AG09309 (cell line): ENCODE measurements around the gene TLR7.

Experiments used
- DNase-seq: peaks from one replicate; pipeline ENCODE4 v3.0.0-alpha.2; 2010; ENCODE audit warnings: low read depth
- H3K4me3 ChIP-seq: 2 replicates; pipeline ENCODE4 v1.5.1; 2011; ENCODE audit warnings: mild to moderate bottlenecking, low read depth, low read length, moderate library complexity; ENCODE audit not compliant: control insufficient read depth
- TF ChIP-seq, protein P1 (sequence below): IDR thresholded peaks from 2 replicates; pipeline ENCODE4 v1.5.1; 2011; ENCODE audit warnings: mild to moderate bottlenecking, low read depth, low read length, inconsistent platforms; ENCODE audit not compliant: insufficient read depth, control insufficient read depth; ENCODE audit errors: missing control alignments

TLR7 gene

DNA sequence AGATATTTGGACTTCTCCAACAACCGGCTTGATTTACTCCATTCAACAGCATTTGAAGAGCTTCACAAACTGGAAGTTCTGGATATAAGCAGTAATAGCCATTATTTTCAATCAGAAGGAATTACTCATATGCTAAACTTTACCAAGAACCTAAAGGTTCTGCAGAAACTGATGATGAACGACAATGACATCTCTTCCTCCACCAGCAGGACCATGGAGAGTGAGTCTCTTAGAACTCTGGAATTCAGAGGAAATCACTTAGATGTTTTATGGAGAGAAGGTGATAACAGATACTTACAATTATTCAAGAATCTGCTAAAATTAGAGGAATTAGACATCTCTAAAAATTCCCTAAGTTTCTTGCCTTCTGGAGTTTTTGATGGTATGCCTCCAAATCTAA is 20.3 kb downstream of the TLR7 start:
- no peak overlapping the region for H3K4me3 ChIP-seq
- TF ChIP-seq, protein P1, sequence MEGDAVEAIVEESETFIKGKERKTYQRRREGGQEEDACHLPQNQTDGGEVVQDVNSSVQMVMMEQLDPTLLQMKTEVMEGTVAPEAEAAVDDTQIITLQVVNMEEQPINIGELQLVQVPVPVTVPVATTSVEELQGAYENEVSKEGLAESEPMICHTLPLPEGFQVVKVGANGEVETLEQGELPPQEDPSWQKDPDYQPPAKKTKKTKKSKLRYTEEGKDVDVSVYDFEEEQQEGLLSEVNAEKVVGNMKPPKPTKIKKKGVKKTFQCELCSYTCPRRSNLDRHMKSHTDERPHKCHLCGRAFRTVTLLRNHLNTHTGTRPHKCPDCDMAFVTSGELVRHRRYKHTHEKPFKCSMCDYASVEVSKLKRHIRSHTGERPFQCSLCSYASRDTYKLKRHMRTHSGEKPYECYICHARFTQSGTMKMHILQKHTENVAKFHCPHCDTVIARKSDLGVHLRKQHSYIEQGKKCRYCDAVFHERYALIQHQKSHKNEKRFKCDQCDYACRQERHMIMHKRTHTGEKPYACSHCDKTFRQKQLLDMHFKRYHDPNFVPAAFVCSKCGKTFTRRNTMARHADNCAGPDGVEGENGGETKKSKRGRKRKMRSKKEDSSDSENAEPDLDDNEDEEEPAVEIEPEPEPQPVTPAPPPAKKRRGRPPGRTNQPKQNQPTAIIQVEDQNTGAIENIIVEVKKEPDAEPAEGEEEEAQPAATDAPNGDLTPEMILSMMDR, result no peak
- no peak for DNase-seq

DNA sequence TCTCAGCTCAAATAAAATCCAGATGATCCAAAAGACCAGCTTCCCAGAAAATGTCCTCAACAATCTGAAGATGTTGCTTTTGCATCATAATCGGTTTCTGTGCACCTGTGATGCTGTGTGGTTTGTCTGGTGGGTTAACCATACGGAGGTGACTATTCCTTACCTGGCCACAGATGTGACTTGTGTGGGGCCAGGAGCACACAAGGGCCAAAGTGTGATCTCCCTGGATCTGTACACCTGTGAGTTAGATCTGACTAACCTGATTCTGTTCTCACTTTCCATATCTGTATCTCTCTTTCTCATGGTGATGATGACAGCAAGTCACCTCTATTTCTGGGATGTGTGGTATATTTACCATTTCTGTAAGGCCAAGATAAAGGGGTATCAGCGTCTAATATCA is 20.9 kb downstream of the TLR7 start:
- TF ChIP-seq, protein P1, result no peak
- no peak overlapping the region for H3K4me3 ChIP-seq
- no peak for DNase-seq

DNA sequence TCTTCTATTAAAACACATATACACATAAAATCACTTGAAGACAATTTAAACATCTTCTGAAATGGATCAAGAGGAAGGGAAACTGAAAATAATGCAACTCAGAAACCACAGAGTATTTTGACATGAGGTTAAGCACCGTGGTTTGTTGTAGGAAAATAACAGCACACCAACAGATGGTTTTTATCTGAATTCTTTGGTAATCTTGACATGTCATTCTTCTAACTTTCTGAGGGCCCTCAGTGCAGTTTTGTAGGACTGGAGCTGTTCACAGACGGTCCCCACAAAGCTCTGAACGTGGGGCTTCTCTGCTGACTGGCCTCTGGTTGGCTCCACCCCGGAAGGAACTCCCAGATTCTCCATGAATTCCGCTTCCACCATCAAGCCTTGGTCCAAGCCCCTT is 23.6 kb downstream of the TLR7 start:
- TF ChIP-seq, protein P1, result no peak
- no peak overlapping the region for H3K4me3 ChIP-seq
- no peak for DNase-seq

DNA sequence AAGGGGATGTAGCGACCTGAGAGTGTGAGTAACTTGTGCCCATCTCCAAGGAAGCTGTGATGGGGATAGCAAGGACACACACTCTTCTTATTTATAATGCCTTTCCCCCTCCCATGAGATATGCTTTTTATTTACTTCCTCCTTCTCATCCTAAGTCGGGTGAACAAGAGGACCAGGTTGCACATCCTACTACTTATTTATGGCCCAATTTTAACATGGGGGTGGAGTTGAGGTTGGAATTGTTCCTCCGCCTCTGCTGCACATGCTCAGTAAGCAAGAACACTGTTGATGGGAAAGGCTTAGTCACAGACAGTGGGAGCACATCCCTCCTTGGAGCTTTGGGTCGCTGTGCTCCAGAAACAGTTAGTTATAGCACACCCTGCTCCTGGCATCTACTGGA is 24.3 kb downstream of the TLR7 start:
- DNase-seq, result no peak
- TF ChIP-seq, protein P1, result no peak
- no peak overlapping the region for H3K4me3 ChIP-seq

DNA sequence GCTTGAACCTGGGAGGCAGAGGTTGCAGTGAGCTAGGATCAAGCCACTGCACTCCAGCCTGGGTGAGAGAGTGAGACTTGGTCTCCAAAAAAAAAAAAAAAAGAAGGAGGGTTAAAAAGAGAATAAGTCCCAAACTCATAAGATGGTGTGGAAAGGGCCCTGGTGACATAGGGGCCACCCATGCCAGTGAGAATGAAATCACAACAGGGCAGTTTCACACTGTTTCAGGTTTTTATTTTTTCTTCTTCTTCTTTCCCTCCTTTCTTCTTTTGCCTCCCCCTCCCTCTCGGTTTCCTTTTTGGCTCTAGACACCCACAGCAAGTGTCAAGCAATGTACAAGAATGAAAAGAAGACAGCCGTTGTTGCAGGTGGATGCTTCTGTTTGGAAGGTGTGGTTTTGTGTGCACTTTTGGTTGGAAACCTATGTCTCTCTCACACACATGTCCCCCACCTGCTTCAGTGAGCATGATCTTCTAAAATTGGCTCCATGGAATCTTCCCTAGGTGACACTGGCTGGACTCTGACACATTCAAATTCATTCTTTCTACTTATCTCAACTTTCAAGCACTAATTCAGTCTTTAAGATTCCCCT is 25.1 kb downstream of the TLR7 start:
- H3K4me3 ChIP-seq, result no peak overlapping the region
- TF ChIP-seq, protein P1, result no peak
- DNase-seq, result no peak

DNA sequence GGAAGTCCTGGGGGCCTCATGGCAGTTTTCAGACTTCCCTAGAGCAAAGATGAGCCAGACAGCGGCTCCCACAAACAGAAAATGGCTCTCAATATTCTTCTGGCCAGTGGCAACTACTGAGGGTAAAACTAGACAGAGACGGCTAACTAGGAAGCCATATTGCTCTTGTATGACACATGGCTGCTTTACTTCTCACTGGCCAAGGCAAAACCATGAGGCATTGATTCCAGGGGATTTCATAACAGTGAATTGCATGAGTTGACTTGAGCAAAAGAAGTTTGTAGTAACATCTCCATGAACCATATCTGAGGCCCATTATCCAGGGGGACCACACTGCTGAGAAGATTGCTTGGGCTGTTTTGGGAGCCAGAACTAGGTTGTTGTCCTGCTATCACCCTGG is 25.8 kb downstream of the TLR7 start:
- TF ChIP-seq, protein P1, result no peak
- no peak for DNase-seq
- H3K4me3 ChIP-seq, result no peak overlapping the region
